ENCODE data around the gene TENM3.

DNA sequence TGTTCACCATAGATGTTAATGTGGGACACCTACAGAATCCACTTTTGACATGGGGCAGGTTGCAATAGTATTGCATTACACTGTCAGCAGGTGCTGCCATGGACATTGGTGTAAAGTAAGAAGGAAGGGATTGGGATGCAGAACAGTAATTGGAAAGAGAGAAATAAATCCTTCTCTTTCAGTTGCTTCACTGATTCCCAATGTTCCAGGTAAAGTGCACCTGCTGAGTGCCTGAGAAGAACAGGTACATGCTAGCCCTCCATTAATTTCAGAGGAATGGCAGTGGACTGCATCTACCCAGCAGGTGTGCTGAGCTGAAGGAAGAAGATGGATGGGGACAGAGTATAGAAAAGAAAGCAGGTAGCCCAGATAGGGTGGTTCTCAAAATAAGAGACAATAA is 248.5 kb downstream of the TENM3 start:
- TF ChIP-seq POLR2A (IDR thresholded peaks at IDR 0.05) (no peak), POLR2AphosphoS5 (IDR thresholded peaks at IDR 0.05) (no peak)
- TF ChIP-seq, protein P1, sequence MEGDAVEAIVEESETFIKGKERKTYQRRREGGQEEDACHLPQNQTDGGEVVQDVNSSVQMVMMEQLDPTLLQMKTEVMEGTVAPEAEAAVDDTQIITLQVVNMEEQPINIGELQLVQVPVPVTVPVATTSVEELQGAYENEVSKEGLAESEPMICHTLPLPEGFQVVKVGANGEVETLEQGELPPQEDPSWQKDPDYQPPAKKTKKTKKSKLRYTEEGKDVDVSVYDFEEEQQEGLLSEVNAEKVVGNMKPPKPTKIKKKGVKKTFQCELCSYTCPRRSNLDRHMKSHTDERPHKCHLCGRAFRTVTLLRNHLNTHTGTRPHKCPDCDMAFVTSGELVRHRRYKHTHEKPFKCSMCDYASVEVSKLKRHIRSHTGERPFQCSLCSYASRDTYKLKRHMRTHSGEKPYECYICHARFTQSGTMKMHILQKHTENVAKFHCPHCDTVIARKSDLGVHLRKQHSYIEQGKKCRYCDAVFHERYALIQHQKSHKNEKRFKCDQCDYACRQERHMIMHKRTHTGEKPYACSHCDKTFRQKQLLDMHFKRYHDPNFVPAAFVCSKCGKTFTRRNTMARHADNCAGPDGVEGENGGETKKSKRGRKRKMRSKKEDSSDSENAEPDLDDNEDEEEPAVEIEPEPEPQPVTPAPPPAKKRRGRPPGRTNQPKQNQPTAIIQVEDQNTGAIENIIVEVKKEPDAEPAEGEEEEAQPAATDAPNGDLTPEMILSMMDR (IDR thresholded peaks at IDR 0.05): no peak
